CD4-positive, alpha-beta T cell (primary cell): Measurements from ENCODE around the gene MAP6D1. TPM values are rescaled to one million over a fixed set of nuclear protein-coding genes. Genes with fewer than 3 reads are reported as not detected.

Experiments used
- ATAC-seq: fragments of 200-7000 bp; cut with Tn5 transposase; one replicate; pipeline ENCODE4 v1.10.0; 2022; ENCODE audit warnings: mild to moderate bottlenecking; ENCODE audit not compliant: poor library complexity
- CTCF ChIA-PET: fragments of 350-600 bp; sonication (Branson Sonifier 250); formaldehyde crosslinking; loops from one replicate; lab custom pipeline; 2021; ENCODE audit warnings: antibody characterized with exemption, inconsistent platforms; lab: Charles Lee
- POLR2A ChIA-PET: fragments of 350-600 bp; sonication (Branson Sonifier 250); formaldehyde crosslinking; loops from one replicate; lab custom pipeline; 2021; ENCODE audit warnings: antibody characterized with exemption, inconsistent platforms; lab: Charles Lee
- DNase-seq, 14 experiments: peaks; one replicate each; pipeline ENCODE4 v3.0.0-alpha.2; 2013 to 2020; ENCODE audit warnings: mixed read lengths in 2 of 14
- H3K27ac ChIP-seq, 2 donors: one replicate each; pipeline versions ENCODE4 v1.5.1 to v1.7.0; 2013; ENCODE audit warnings: low read length in 2 of 2, low read depth in 1 of 2, mild to moderate bottlenecking in 1 of 2
- H3K27me3 ChIP-seq, 2 experiments: 1 replicate in 1 of 2; 2 replicates in 1 of 2; pipeline versions ENCODE4 v1.6.1 to v1.7.0; 2013; ENCODE audit warnings: low read length in 2 of 2, control low read depth in 1 of 2, mild to moderate bottlenecking in 1 of 2, moderate library complexity in 1 of 2; ENCODE audit not compliant: insufficient read depth in 2 of 2, control insufficient read depth in 1 of 2
- H3K36me3 ChIP-seq: one replicate; pipeline ENCODE4 v1.6.1; 2013; ENCODE audit warnings: low read length, control low read depth; ENCODE audit not compliant: insufficient read depth
- H3K4me1 ChIP-seq: one replicate; pipeline ENCODE4 v1.6.1; 2013; ENCODE audit warnings: low read length, control low read depth; ENCODE audit not compliant: insufficient read depth
- H3K4me3 ChIP-seq: one replicate; pipeline ENCODE4 v1.5.1; 2013; ENCODE audit warnings: mild to moderate bottlenecking, low read length, moderate library complexity
- H3K9me3 ChIP-seq, 2 experiments: 1 replicate in 1 of 2; 2 replicates in 1 of 2; pipeline versions ENCODE4 v1.6.1 to v1.7.0; 2013; ENCODE audit warnings: low read length in 2 of 2, mild to moderate bottlenecking in 2 of 2, control low read depth in 1 of 2, moderate library complexity in 1 of 2; ENCODE audit not compliant: control insufficient read depth in 1 of 2, insufficient read depth in 1 of 2
- H3K27ac Mint-ChIP-seq: one replicate; pipeline ENCODE4 v1.8.0; 2020; ENCODE audit warnings: mixed read lengths
- H3K27me3 Mint-ChIP-seq: one replicate; pipeline ENCODE4 v1.8.0; 2021; ENCODE audit warnings: mixed read lengths
- H3K36me3 Mint-ChIP-seq: one replicate; pipeline ENCODE4 v1.8.0; 2021; ENCODE audit warnings: low read depth, mixed read lengths
- H3K4me1 Mint-ChIP-seq: one replicate; pipeline ENCODE4 v1.8.0; 2021; ENCODE audit warnings: low read depth, mixed read lengths
- H3K4me3 Mint-ChIP-seq: one replicate; pipeline ENCODE4 v1.8.0; 2020; ENCODE audit warnings: mild to moderate bottlenecking, mixed read lengths
- H3K9me3 Mint-ChIP-seq: one replicate; pipeline ENCODE4 v1.8.0; 2020; ENCODE audit warnings: mixed read lengths
- CTCF ChIP-seq: fragments of 200-600 bp; IDR thresholded peaks from one replicate; pipeline ENCODE4 v1.8.0; 2022; ENCODE audit warnings: antibody characterized with exemption, mild to moderate bottlenecking
- intact Hi-C, 2 experiments: fragments of 100-400 bp; cut with DNase I in 1 of 2; cut with micrococcal nuclease in 1 of 2; formaldehyde crosslinking; loops; one replicate each; pipeline versions ENCODE4 v1.15.1 to v1.9.0; 2023 to 2025; cut with DNase I, micrococcal nuclease
- total RNA-seq, 174 experiments: library from RNA in 2 of 174; stranded (reverse) in 2 of 174; gene quantifications; one replicate each; pipeline ENCODE4 v1.2.3 and lab custom pipeline; 2021 to 2026

MAP6D1 gene
- total RNA-seq, 2 experiments from 2014 or later = 1.1 to 1.6 TPM

- no peak overlapping the region for H3K27ac Mint-ChIP-seq
- CTCF ChIA-PET = no interaction called here
- no peak for TF ChIP-seq CTCF
These were observed 4.8 kb upstream of the MAP6D1 start for GRCh38 chr3:183830187-183830586.

DNA sequence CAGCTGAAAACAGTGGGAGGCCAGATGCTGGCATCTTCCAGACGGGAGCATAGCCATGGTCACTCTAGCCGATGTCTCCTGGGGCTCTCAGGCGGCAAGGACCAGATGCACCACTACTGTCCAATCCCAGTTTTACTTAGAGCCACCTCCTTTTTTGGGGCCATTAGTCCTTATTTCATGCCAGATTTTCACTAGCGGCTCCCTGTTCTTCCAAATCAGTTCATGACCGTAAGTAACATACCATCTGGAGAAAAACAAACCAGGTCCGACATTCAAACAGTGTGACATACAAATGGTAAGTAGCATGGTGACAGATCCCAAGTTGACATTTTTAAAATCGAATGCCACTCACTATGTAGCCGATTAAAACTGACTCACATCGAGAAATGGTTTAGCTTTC is 4.1 kb upstream of the MAP6D1 start:
- peaks cover 61% of the 10 kb centered on the region for H3K36me3 Mint-ChIP-seq
- DNase-seq (no peak), ATAC-seq (no peak)
- no peaks in the 10 kb centered on the region for H3K27me3 Mint-ChIP-seq
- intact Hi-C loops = no loop called here
- Histone ChIP-seq H3K27ac (no peak overlapping the region), H3K9me3 (no peaks in the 10 kb centered on the region), H3K27me3 (peaks cover 0 to 2% of the 10 kb centered on the region in 2 experiments), H3K36me3 (peaks cover 32% of the 10 kb centered on the region), H3K4me3 (no peak overlapping the region), H3K4me1 (peaks cover 9% of the 10 kb centered on the region)
- no peak overlapping the region for H3K27ac Mint-ChIP-seq
- H3K4me3 Mint-ChIP-seq = no peak overlapping the region
- ChIA-PET POLR2A (no interaction called here), CTCF (no interaction called here)
- H3K9me3 Mint-ChIP-seq = no peaks in the 10 kb centered on the region
- peaks cover 13% of the 10 kb centered on the region for H3K4me1 Mint-ChIP-seq
- no peak for TF ChIP-seq CTCF

More at GRCh38 chr3:183830187-183830586, 4.8 kb upstream of the MAP6D1 start:
- Mint-ChIP-seq H3K27me3 (no peaks in the 10 kb centered on the region), H3K4me1 (peaks cover 12% of the 10 kb centered on the region), H3K4me3 (no peak overlapping the region), H3K9me3 (no peaks in the 10 kb centered on the region), H3K36me3 (peaks cover 66% of the 10 kb centered on the region)
- intact Hi-C loops = no loop called here
- H3K4me1 ChIP-seq = peaks cover 4% of the 10 kb centered on the region
- H3K9me3 ChIP-seq = no peaks in the 10 kb centered on the region
- ATAC-seq (no peak), DNase-seq (no peak)
- peaks cover 33% of the 10 kb centered on the region for H3K36me3 ChIP-seq
- no peak overlapping the region for H3K27ac ChIP-seq
- POLR2A ChIA-PET = no interaction called here
- H3K4me3 ChIP-seq = no peak overlapping the region
- no peaks in the 10 kb centered on the region for H3K27me3 ChIP-seq

- H3K27me3 Mint-ChIP-seq = no peaks in the 10 kb centered on the region
- no peak for DNase-seq
- peaks cover 20% of the 10 kb centered on the region for H3K4me1 Mint-ChIP-seq
- H3K36me3 Mint-ChIP-seq = peaks cover 52% of the 10 kb centered on the region
- no peak for ATAC-seq
- H3K27me3 ChIP-seq = peaks cover 0 to 2% of the 10 kb centered on the region in 2 experiments
- ChIA-PET POLR2A (no interaction called here), CTCF (interaction anchor here (0.6 kb wide), 1 partner anchor 33 kb away, joined by 4 read pairs; no protein-coding TSS in a partner anchor)
- peaks cover 23% of the 10 kb centered on the region for H3K36me3 ChIP-seq
- peak overlapping the region; percentile 36 for H3K4me3 Mint-ChIP-seq
- H3K4me3 ChIP-seq = no peak overlapping the region
- no peaks in the 10 kb centered on the region for H3K9me3 ChIP-seq
- H3K4me1 ChIP-seq = peaks cover 12% of the 10 kb centered on the region
- no peak overlapping the region for H3K27ac Mint-ChIP-seq
- intact Hi-C loops = no loop called here
- no peaks in the 10 kb centered on the region for H3K9me3 Mint-ChIP-seq
- no peak overlapping the region for H3K27ac ChIP-seq
- TF ChIP-seq CTCF = no peak
These were observed 3.1 kb upstream of the MAP6D1 start for GRCh38 chr3:183828538-183828870.
